Measurements from ENCODE around the gene CSE1L. TPM values are rescaled to one million over a fixed set of nuclear protein-coding genes. Genes with fewer than 3 reads are reported as not detected.

The CSE1L gene, protein sequence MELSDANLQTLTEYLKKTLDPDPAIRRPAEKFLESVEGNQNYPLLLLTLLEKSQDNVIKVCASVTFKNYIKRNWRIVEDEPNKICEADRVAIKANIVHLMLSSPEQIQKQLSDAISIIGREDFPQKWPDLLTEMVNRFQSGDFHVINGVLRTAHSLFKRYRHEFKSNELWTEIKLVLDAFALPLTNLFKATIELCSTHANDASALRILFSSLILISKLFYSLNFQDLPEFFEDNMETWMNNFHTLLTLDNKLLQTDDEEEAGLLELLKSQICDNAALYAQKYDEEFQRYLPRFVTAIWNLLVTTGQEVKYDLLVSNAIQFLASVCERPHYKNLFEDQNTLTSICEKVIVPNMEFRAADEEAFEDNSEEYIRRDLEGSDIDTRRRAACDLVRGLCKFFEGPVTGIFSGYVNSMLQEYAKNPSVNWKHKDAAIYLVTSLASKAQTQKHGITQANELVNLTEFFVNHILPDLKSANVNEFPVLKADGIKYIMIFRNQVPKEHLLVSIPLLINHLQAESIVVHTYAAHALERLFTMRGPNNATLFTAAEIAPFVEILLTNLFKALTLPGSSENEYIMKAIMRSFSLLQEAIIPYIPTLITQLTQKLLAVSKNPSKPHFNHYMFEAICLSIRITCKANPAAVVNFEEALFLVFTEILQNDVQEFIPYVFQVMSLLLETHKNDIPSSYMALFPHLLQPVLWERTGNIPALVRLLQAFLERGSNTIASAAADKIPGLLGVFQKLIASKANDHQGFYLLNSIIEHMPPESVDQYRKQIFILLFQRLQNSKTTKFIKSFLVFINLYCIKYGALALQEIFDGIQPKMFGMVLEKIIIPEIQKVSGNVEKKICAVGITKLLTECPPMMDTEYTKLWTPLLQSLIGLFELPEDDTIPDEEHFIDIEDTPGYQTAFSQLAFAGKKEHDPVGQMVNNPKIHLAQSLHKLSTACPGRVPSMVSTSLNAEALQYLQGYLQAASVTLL
- 10 to 100 TPM; 10.2 to 43.7 (median 20.9) TPM for total RNA-seq

DNA sequence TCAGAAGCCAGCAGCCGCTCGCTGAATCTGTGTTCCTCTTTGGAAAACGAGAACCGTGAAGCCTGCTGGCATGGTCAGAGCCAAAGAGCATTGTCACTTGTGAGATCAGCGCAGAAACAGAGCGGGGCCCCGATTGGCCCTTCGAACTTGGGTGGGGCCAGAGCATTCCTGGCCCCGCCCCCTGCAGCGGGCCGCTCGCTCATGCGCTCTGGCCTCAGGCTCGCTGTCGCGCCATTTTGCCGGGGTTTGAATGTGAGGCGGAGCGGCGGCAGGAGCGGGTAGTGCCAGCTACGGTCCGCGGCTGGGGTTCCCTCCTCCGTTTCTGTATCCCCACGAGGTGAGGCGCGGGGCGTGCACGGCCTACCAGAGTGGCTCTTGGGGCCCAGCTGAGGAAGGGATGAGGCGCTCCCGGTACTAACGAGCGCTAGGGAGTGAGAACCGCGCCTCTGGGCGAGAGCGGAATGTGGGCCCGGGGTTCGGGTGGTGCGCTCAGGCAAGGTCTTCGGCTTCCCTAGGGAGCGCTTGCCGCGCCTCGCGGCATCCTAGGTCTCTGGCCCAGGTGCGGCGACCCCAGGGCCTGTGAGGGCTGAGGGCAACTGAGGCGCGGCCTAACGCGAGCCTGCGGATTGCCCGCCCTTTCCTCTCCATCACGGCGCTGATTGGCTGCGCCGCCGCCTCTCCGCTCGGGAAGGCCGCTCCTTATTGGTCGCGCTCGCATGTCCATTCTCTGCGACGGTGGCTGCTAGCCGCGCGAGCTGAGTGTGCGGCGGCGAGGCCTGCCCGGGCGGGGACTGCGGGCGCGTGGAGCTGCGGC, at the start of gene CSE1L:
Gene CSE1L, plus strand, starts transcription at position 226 of the 814 bp plus-strand sequence. CDS start 12,152 bp downstream, outside the sequence.
- Histone ChIP-seq H3K27ac (peak within 1 kb of the TSS; percentile 91 to 99 (median 94)), H3K4me1 (peaks cover 0 to 12% (median 5%) of the 10 kb centered on the region in 4 donors), H3K36me3 (no peaks in the 10 kb centered on the region), H3K4me3 (peak within 1 kb of the TSS; percentile 83 to 100 (median 92)), H3K27me3 (no peaks in the 10 kb centered on the region), H3K9me3 (no peaks in the 10 kb centered on the region)
- peak; percentile 93 to 97 (median 97) for DNase-seq
- peak; percentile 71 to 79 for TF ChIP-seq POLR2A (IDR thresholded peaks at IDR 0.05)
- TF ChIP-seq CTCF (IDR thresholded peaks at IDR 0.05), result peak in 3 of 6 experiments; percentile 55 to 64 (median 56)

DNA sequence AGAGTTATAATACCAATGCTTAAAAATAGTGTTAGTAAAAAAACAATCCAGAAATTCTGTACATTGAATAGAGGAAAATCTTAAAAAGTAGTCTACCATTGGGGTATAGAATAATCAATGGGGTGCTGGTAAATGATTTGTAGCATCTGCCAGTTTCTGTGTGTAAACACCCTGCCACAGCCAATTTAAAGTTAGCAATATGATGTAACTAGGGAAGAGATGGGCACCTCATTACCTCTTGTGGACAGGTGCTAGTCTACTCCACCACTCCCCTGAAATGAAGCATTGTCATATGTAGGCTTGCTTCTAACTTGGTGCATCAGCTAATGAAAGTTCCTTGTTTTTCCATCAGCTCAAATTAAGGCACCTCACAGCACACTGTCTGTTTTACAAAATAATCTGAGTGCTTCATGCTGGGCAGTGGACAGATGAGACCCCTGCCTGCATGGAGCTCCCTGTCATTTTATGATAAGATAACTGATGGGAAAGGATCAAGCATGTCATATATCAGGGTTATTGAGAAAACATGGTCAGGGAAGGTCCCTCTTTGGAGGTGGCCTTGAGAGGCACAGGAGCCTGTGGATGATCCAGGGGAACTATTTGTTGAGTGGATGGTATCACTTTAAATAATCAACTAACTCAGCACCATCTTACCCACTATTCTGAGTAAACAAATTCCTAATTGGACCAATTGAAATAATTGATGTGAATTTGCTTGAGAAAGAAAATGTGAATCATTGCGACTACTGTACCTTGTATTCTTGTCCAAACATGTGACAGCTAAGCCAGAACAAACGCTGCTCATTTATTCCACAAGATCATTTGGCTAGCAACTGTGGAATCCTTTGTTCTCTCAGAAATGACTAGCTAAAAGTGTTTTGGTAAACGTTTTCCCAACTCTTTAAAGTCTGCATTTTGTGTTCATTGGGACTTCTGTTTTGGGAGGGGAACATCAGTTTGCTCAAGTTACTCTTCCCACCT, 45.9 kb upstream of the CSE1L start:
- Histone ChIP-seq H3K27me3 (no peaks in the 10 kb centered on the region), H3K4me3 (no peak overlapping the region), H3K27ac (no peak overlapping the region), H3K9me3 (no peaks in the 10 kb centered on the region), H3K36me3 (peaks cover 0 to 87% (median 0%) of the 10 kb centered on the region in 3 donors), H3K4me1 (no peaks in the 10 kb centered on the region)
- no peak for TF ChIP-seq CTCF (IDR thresholded peaks at IDR 0.05)
- TF ChIP-seq POLR2A (IDR thresholded peaks at IDR 0.05), result no peak
- no peak for DNase-seq

DNA sequence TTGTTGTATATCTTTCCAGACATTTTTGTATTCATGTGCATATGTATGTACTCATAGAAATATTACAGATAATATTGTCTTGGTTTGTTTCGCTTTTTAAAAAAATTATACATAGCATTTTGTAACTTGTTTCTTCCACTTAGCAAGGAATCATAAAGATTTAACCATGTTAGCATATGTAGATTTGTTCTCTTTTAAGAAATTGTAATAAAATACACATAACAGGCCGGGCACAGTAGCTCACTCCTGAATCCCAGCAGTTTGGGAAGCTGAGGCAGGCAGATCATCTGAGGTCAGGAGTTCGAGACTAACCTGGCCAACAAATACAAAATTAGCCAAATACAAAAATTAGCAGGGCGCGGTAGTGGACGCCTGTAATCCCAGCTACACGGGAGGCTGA, 44.4 kb upstream of the CSE1L start:
- no peaks in the 10 kb centered on the region for H3K9me3 ChIP-seq
- no peaks in the 10 kb centered on the region for H3K27me3 ChIP-seq
- H3K4me3 ChIP-seq, result no peak overlapping the region
- H3K4me1 ChIP-seq, result no peaks in the 10 kb centered on the region
- H3K27ac ChIP-seq, result no peak overlapping the region
- TF ChIP-seq CTCF (IDR thresholded peaks at IDR 0.05), result no peak
- no peak for TF ChIP-seq POLR2A (IDR thresholded peaks at IDR 0.05)
- DNase-seq, result no peak
- H3K36me3 ChIP-seq, result peaks cover 0 to 86% (median 0%) of the 10 kb centered on the region in 3 donors

DNA sequence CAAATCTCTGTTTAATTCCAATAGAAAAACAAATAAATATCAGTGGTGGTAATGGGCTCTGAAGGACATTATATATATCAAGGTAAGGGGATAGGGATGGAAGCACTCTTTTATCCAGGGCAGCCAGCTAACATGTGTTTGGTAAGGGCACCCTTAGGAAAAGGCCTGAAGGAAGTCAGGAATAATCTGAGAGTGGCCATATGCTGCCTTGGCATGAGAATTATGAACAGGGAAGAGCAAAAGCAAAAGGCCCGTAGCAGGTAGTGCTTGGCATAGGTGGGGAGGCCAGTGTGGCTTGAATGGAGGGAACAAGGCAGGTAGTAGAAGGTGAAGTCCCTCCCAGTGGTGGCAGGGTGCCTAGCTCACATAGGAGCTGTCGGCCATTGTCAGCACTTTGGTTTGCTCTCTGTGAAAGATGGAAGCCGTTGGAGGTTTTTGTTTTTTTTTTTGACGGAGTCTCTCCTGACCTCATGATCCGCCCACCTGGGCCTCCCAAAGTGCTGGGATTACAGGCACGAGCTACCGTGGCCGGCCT, 39.6 kb upstream of the CSE1L start:
- TF ChIP-seq CTCF (IDR thresholded peaks at IDR 0.05), result no peak
- no peak for TF ChIP-seq POLR2A (IDR thresholded peaks at IDR 0.05)
- H3K27ac ChIP-seq, result no peak overlapping the region

More for the DNA sequence above, 39.6 kb upstream of the CSE1L start:
- H3K27me3 ChIP-seq, result no peaks in the 10 kb centered on the region
- DNase-seq, result no peak
- no peaks in the 10 kb centered on the region for H3K4me1 ChIP-seq
- no peak overlapping the region for H3K4me3 ChIP-seq
- peaks cover 0 to 83% (median 0%) of the 10 kb centered on the region in 3 donors for H3K36me3 ChIP-seq
- no peaks in the 10 kb centered on the region for H3K9me3 ChIP-seq
